Colonic mucosa (tissue), 4 donors: Measurements from ENCODE around the gene NECAB3. TPM values are rescaled to one million over a fixed set of nuclear protein-coding genes. Genes with fewer than 3 reads are reported as not detected.

Source experiments
- DNase-seq: peaks from one replicate; pipeline ENCODE4 v3.0.0-alpha.2; 2020
- H3K27ac ChIP-seq: fragments of 200-600 bp; one replicate; pipeline ENCODE4 v1.8.0; 2021
- H3K27me3 ChIP-seq: fragments of 200-600 bp; one replicate; pipeline ENCODE4 v1.8.0; 2021
- H3K36me3 ChIP-seq: fragments of 200-600 bp; one replicate; pipeline ENCODE4 v1.8.0; 2021
- H3K4me1 ChIP-seq: fragments of 200-600 bp; one replicate; pipeline ENCODE4 v1.8.0; 2021; ENCODE audit warnings: mild to moderate bottlenecking
- H3K4me3 ChIP-seq: fragments of 200-600 bp; one replicate; pipeline ENCODE4 v1.8.0; 2021
- H3K9ac ChIP-seq, 2 donors: one replicate each; pipeline ENCODE4 v1.7.0; 2013; ENCODE audit warnings: control low read depth in 2 of 2, low read depth in 2 of 2, low read length in 2 of 2
- H3K9me3 ChIP-seq: fragments of 200-600 bp; one replicate; pipeline ENCODE4 v1.8.0; 2021
- CTCF ChIP-seq: fragments of 200-600 bp; IDR thresholded peaks from one replicate; pipeline ENCODE4 v1.8.0; 2022; ENCODE audit warnings: antibody characterized with exemption, mild to moderate bottlenecking
- intact Hi-C: fragments of 100-400 bp; cut with DNase I; formaldehyde crosslinking; loops from one replicate; pipeline ENCODE4 v1.14.1; 2022
- total RNA-seq, 2 donors: library from RNA; stranded (reverse); fragmentation: NEBNext Ultra II Directional in 1 of 2; extraction: Animal tissue kit (Norgen Biotek cat#: 25700) in 1 of 2; gene quantifications; one replicate each; pipeline ENCODE4 v1.2.1, GENCODE V29; 2021
- donor health status: healthy.
- donor health status: DM: no; HTN: no; CAD: no.
- donor health status: DM: no; HTN: no; CAD: no.

The NECAB3 gene
- total RNA-seq, 2 donors from 2014 or later, result 30.3 to 61.3 TPM

GRCh38 chr20:33658929-33659328 is 15.3 kb downstream of the NECAB3 start:
- intact Hi-C loops, result no loop called here
- H3K36me3 ChIP-seq, result no peaks in the 10 kb centered on the region
- DNase-seq, result no peak

GRCh38 chr20:33658510-33658909 is 15.7 kb downstream of the NECAB3 start:
- intact Hi-C loops, result no loop called here

More at GRCh38 chr20:33658929-33659328, 15.3 kb downstream of the NECAB3 start:
- no peak overlapping the region for H3K4me3 ChIP-seq
- H3K9me3 ChIP-seq, result no peaks in the 10 kb centered on the region
- H3K4me1 ChIP-seq, result peaks cover under 1% of the 10 kb centered on the region
- no peak for TF ChIP-seq CTCF
- no peak overlapping the region for H3K27ac ChIP-seq
- no peak overlapping the region for H3K9ac ChIP-seq
- H3K27me3 ChIP-seq, result no peaks in the 10 kb centered on the region

DNA sequence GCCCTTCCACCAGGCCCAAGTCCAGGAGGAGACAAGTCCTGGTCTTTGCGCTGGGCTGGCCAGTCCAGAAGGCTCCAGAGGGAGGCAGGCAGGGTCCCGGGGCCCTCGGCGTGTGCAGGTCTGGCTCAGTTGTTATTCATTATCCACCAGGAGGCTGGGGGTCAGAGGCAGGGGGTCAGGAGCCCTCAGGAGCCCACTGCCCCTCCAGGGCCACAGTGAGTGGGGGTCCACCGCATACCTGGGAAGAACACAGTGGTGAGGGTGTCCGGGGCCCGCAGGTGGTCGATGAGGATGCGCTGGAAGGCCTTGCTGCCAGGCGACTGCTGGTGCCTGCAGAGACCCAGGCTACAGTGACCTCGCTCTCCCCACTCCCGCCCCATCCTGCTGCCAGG is 16.5 kb downstream of the NECAB3 start:
- Histone ChIP-seq H3K9ac (no peak overlapping the region), H3K4me1 (peaks cover 6% of the 10 kb centered on the region), H3K27ac (no peak overlapping the region), H3K27me3 (no peaks in the 10 kb centered on the region), H3K36me3 (no peaks in the 10 kb centered on the region), H3K9me3 (no peaks in the 10 kb centered on the region), H3K4me3 (no peak overlapping the region)
- no peak for TF ChIP-seq CTCF
- intact Hi-C loops, result no loop called here
- no peak for DNase-seq

More at GRCh38 chr20:33658510-33658909, 15.7 kb downstream of the NECAB3 start:
- Histone ChIP-seq H3K9ac (no peak overlapping the region), H3K27ac (no peak overlapping the region), H3K9me3 (no peaks in the 10 kb centered on the region), H3K4me3 (no peak overlapping the region), H3K27me3 (no peaks in the 10 kb centered on the region), H3K36me3 (no peaks in the 10 kb centered on the region), H3K4me1 (peaks cover 5% of the 10 kb centered on the region)
- DNase-seq, result no peak
- TF ChIP-seq CTCF, result no peak

DNA sequence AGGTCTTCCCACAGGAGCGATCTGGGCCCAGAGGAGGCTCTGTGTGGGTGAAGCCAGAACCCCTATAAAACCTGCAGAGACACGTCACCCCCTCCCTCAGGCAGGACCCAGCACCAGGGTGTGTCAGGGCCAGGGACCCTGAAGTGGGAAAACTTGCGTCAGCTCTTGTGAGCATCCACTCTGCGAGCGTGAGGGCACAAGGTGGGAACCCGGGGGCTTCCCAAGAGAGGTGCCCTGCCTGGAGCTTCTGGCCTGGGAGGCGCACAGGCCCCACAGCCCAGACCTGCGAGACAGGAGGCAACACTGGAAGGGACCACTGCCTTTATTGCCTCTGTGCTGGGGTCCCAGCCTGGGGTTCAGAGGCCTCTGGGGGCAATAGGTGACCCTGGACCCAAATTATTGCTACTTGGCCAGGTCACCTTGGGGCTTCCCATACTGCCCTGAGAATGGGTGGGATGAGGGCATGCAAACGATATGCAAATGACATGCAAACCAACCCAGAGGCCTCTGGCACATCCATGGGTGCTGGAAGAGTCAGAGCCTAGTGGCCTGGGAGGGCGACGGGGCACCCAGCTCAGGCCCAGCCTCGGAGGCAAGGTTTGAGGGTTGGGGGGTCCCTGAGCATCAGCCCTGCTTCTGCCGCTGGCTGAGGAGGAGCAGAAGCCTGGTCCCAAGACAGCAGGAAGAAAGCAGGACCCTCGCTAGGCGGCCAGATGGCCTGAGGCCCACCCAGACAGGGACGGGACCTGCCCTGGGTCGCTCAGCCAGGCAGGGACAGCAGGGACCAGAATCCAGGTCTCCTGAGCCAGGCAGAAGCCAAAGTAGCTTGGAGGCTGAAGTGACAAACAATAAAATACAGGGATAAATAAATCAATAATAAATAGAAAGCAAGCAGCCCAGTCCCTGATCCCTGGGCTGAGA is 17.2 kb downstream of the NECAB3 start:
- no peak overlapping the region for H3K27ac ChIP-seq
- no peak for DNase-seq
- peaks cover 6% of the 10 kb centered on the region for H3K4me1 ChIP-seq
- no peaks in the 10 kb centered on the region for H3K36me3 ChIP-seq
- intact Hi-C loops, result no loop called here
- H3K9me3 ChIP-seq, result no peaks in the 10 kb centered on the region
- TF ChIP-seq CTCF, result no peak
- H3K27me3 ChIP-seq, result no peaks in the 10 kb centered on the region
- no peak overlapping the region for H3K4me3 ChIP-seq
- no peak overlapping the region for H3K9ac ChIP-seq

DNA sequence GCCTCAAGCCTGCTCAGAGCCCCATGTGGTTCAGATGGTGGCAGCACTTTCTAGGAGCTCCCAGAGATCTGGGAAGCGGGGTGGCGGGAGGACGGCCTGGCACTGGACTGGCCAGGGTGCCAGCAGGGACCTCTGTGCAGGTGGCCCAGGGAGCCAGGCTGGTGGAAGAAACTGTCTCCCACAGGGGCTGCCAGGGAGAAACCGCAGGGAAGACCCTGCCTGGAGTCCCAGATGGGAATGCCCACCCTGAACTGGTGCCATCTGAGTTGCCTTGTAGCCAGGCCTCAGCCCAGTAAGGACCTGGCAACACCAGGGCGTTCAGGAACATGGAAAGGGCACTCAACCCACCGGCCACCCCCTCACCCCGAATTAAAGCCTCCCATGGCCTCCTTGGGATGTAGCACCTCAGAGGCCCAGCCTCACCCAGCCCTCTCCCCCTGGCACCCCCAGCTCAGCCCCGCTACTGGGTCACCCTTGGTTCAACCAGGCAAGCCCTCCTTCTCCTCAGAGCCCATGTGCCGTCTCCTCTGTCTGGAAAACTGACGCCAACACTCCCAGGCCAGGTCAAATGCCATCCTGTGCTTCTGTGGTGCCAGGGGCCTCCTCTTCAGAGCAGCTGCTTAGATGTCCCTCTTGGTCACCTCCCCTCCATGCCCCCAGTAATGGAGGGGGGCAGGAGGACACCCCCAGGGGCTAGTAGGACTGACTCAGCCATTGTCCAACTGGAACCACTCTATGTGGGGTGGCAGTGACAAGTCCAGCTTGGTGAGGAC is 18.0 kb downstream of the NECAB3 start:
- Histone ChIP-seq H3K36me3 (no peaks in the 10 kb centered on the region), H3K27me3 (no peaks in the 10 kb centered on the region), H3K9ac (no peak overlapping the region), H3K27ac (no peak overlapping the region), H3K4me3 (no peak overlapping the region), H3K9me3 (no peaks in the 10 kb centered on the region), H3K4me1 (peaks cover 6% of the 10 kb centered on the region)
- TF ChIP-seq CTCF, result no peak
- no peak for DNase-seq
- intact Hi-C loops, result no loop called here
